ENCODE data around the gene DHX35.
"Not testable (repeated sequence)": the region's sequence is repeated elsewhere in the genome, so short reads cannot be mapped to it uniquely, and the experiment has no call there.

DHX35 gene

GRCh38 chr20:38979842-38980241 lies 17.7 kb downstream of the DHX35 start:
- DNase-seq (ENCODE audit: low spot score): no peak

GRCh38 chr20:38982291-38982690 lies 20.1 kb downstream of the DHX35 start:
- DNase-seq (ENCODE audit: low spot score): no peak

GRCh38 chr20:38985060-38985459 lies 22.9 kb downstream of the DHX35 start:
- no peak for DNase-seq (ENCODE audit: low spot score)

- DNase-seq (ENCODE audit: low spot score): no peak
Observed at GRCh38 chr20:38985603-38986170, 23.5 kb downstream of the DHX35 start.

- no peak for DNase-seq (ENCODE audit: low spot score)
Observed at GRCh38 chr20:38986663-38987062, 24.5 kb downstream of the DHX35 start.

- no peak for DNase-seq (ENCODE audit: low spot score)
Observed at GRCh38 chr20:38987777-38988176, 25.6 kb downstream of the DHX35 start.

GRCh38 chr20:38990728-38991127 lies 28.6 kb downstream of the DHX35 start:
- no peak for DNase-seq (ENCODE audit: low spot score)

- DNase-seq (ENCODE audit: low spot score): no peak
Observed at GRCh38 chr20:38991814-38992704, 29.9 kb downstream of the DHX35 start.

GRCh38 chr20:38995536-38996044 lies 33.4 kb downstream of the DHX35 start:
- DNase-seq (ENCODE audit: low spot score): no peak

GRCh38 chr20:38996866-38997265 lies 34.7 kb downstream of the DHX35 start:
- DNase-seq (ENCODE audit: low spot score): not testable (repeated sequence)

- DNase-seq (ENCODE audit: low spot score): no peak
Observed at GRCh38 chr20:38997622-38998021, 35.5 kb downstream of the DHX35 start.

- DNase-seq (ENCODE audit: low spot score): no peak
Observed at GRCh38 chr20:38999217-38999616, 37.1 kb downstream of the DHX35 start.

- DNase-seq (ENCODE audit: low spot score): no peak
Observed at GRCh38 chr20:38999965-39000910, 38.1 kb downstream of the DHX35 start.

GRCh38 chr20:39004508-39004907 lies 42.4 kb downstream of the DHX35 start:
- DNase-seq (ENCODE audit: low spot score): no peak

- no peak for DNase-seq (ENCODE audit: low spot score)
Observed at GRCh38 chr20:39009348-39009747, 47.2 kb downstream of the DHX35 start.

- no peak for DNase-seq (ENCODE audit: low spot score)
Observed at GRCh38 chr20:39010496-39010895, 48.4 kb downstream of the DHX35 start.

GRCh38 chr20:39013662-39014109 lies 51.5 kb downstream of the DHX35 start:
- no peak for DNase-seq (ENCODE audit: low spot score)

- no peak for DNase-seq (ENCODE audit: low spot score)
Observed at GRCh38 chr20:39016041-39016440, 53.9 kb downstream of the DHX35 start.

- no peak for DNase-seq (ENCODE audit: low spot score)
Observed at GRCh38 chr20:39016506-39016905, 54.4 kb downstream of the DHX35 start.

- DNase-seq (ENCODE audit: low spot score): no peak
Observed at GRCh38 chr20:39019027-39019426, 56.9 kb downstream of the DHX35 start.

- DNase-seq (ENCODE audit: low spot score): no peak
Observed at GRCh38 chr20:39019805-39020325, 57.7 kb downstream of the DHX35 start.

- no peak for DNase-seq (ENCODE audit: low spot score)
Observed at GRCh38 chr20:39021748-39022147, 59.6 kb downstream of the DHX35 start.
